Non-pigmented ciliary epithelial cell (primary cell): ENCODE measurements around the gene FAH.
"Not testable (repeated sequence)": the region's sequence is repeated elsewhere in the genome, so short reads cannot be mapped to it uniquely, and the experiment has no call there.

Source experiments
- DNase-seq: peaks from one replicate; pipeline ENCODE4 v3.0.0-alpha.2; 2010; ENCODE audit warnings: low read depth

FAH gene

GRCh38 chr15:80152896-80153876 lies at the start of gene FAH:
Gene FAH (plus strand): TSS chr15:80152999. CDS start chr15:80153055, 56 bp downstream.
- no peak for DNase-seq

- DNase-seq = no peak
Measured at GRCh38 chr15:80105193-80105592, 47.6 kb upstream of the FAH start.

- no peak for DNase-seq
Measured at GRCh38 chr15:80105595-80105994, 47.2 kb upstream of the FAH start.

- DNase-seq = no peak
Measured at GRCh38 chr15:80106051-80106450, 46.7 kb upstream of the FAH start.

GRCh38 chr15:80107204-80107603 lies 45.6 kb upstream of the FAH start:
- DNase-seq = no peak

- no peak for DNase-seq
Measured at GRCh38 chr15:80107774-80108173, 45.0 kb upstream of the FAH start.

GRCh38 chr15:80109388-80109787 lies 43.4 kb upstream of the FAH start:
- DNase-seq = no peak

- DNase-seq = no peak
Measured at GRCh38 chr15:80110920-80111319, 41.9 kb upstream of the FAH start.

- no peak for DNase-seq
Measured at GRCh38 chr15:80114114-80114513, 38.7 kb upstream of the FAH start.

GRCh38 chr15:80115021-80115420 lies 37.8 kb upstream of the FAH start:
- no peak for DNase-seq

GRCh38 chr15:80118956-80119355 lies 33.8 kb upstream of the FAH start:
- DNase-seq = no peak

GRCh38 chr15:80120636-80121035 lies 32.2 kb upstream of the FAH start:
- no peak for DNase-seq

GRCh38 chr15:80121546-80121945 lies 31.3 kb upstream of the FAH start:
- no peak for DNase-seq

- no peak for DNase-seq
Measured at GRCh38 chr15:80123034-80123433, 29.8 kb upstream of the FAH start.

- not testable (repeated sequence) for DNase-seq
Measured at GRCh38 chr15:80127253-80127652, 25.5 kb upstream of the FAH start.

- DNase-seq = no peak
Measured at GRCh38 chr15:80127911-80128310, 24.9 kb upstream of the FAH start.

- DNase-seq = no peak
Measured at GRCh38 chr15:80132382-80132781, 20.4 kb upstream of the FAH start.

GRCh38 chr15:80136854-80137253 lies 15.9 kb upstream of the FAH start:
- no peak for DNase-seq

GRCh38 chr15:80138961-80139360 lies 13.8 kb upstream of the FAH start:
- no peak for DNase-seq

GRCh38 chr15:80140909-80141308 lies 11.9 kb upstream of the FAH start:
- DNase-seq = no peak

GRCh38 chr15:80141916-80142598 lies 10.7 kb upstream of the FAH start:
- no peak for DNase-seq

- DNase-seq = no peak
Measured at GRCh38 chr15:80142646-80143045, 10.2 kb upstream of the FAH start.

- no peak for DNase-seq
Measured at GRCh38 chr15:80151148-80151547, 1.7 kb upstream of the FAH start.
